H1 (cell line): ENCODE data around the gene LUZP1. TPM values are rescaled to one million over a fixed set of nuclear protein-coding genes. Genes with fewer than 3 reads are reported as not detected.

ENCODE experiments used
- CTCF ChIA-PET: fragments of 300-600 bp; sonication (Branson Sonifier 250); formaldehyde crosslinking; loops from one replicate; lab custom pipeline; 2021; ENCODE audit not compliant: partially characterized antibody; lab: Charles Lee
- POLR2A ChIA-PET: fragments of 300-600 bp; sonication (Branson Sonifier 250); formaldehyde crosslinking; loops from one replicate; lab custom pipeline; 2021; ENCODE audit warnings: inconsistent platforms; ENCODE audit not compliant: partially characterized antibody; lab: Charles Lee
- DNase-seq, 2 experiments: peaks; one replicate each; pipeline versions ENCODE4 v3.0.0 to v3.0.0-alpha.2; 2010 to 2022; ENCODE audit warnings: low spot score in 2 of 2, low read depth in 1 of 2, mixed read lengths in 1 of 2
- FAIRE-seq: peaks from 2 replicates; lab custom pipeline; 2011; peaks lifted over from hg19 to GRCh38; lab: Jason Lieb, UNC
- H2AFZ ChIP-seq: 2 replicates; pipeline ENCODE4 v1.8.1; 2012; ENCODE audit warnings: low read length, inconsistent platforms
- H2AK5ac ChIP-seq: 2 replicates; pipeline ENCODE4 v1.6.1; 2013; ENCODE audit warnings: low read depth, low read length
- H2BK120ac ChIP-seq: replicated peaks from 2 replicates; pipeline ENCODE3; 2013; ENCODE audit warnings: low read depth, low read length, inconsistent platforms
- H2BK12ac ChIP-seq: 2 replicates; pipeline ENCODE4 v1.6.1; 2013; ENCODE audit warnings: low read depth, low read length
- H2BK15ac ChIP-seq: 2 replicates; pipeline ENCODE4 v1.6.1; 2013; ENCODE audit warnings: low read length
- H2BK20ac ChIP-seq: 2 replicates; pipeline ENCODE4 v1.6.1; 2013; ENCODE audit warnings: low read length
- H2BK5ac ChIP-seq: 2 replicates; pipeline ENCODE4 v1.6.1; 2013; ENCODE audit warnings: low read depth, low read length
- H3K14ac ChIP-seq: 2 replicates; pipeline ENCODE4 v1.6.1; 2013; ENCODE audit warnings: inconsistent platforms; ENCODE audit not compliant: insufficient read length
- H3K18ac ChIP-seq: 2 replicates; pipeline ENCODE4 v1.6.1; 2013; ENCODE audit warnings: low read length; ENCODE audit errors: extremely low read depth
- H3K23ac ChIP-seq: 2 replicates; pipeline ENCODE4 v1.6.1; 2013; ENCODE audit warnings: inconsistent platforms; ENCODE audit not compliant: insufficient read length
- H3K23me2 ChIP-seq: 2 replicates; pipeline ENCODE4 v1.6.1; 2013; ENCODE audit warnings: low read depth, low read length
- H3K27ac ChIP-seq: 2 replicates; pipeline ENCODE4 v1.6.1; 2011; ENCODE audit warnings: low read depth, low read length, inconsistent platforms
- H3K27me3 ChIP-seq, 4 experiments: replicated peaks in 1 of 4; 1 replicate in 1 of 4; 2 replicates in 3 of 4; pipeline versions ENCODE4 v1.6.1 to v1.8.1; 2011 to 2013; ENCODE audit warnings: low read length in 3 of 4, mild to moderate bottlenecking in 3 of 4, inconsistent platforms in 2 of 4, mixed read lengths in 2 of 4, moderate library complexity in 1 of 4; ENCODE audit not compliant: control insufficient read depth in 3 of 4, insufficient read depth in 3 of 4; ENCODE audit errors: extremely low read depth in 1 of 4
- H3K36me3 ChIP-seq, 4 experiments: 2 replicates each; pipeline versions ENCODE4 v1.6.1 to v1.8.1; 2011 to 2013; ENCODE audit warnings: mild to moderate bottlenecking in 4 of 4, low read length in 3 of 4, moderate library complexity in 2 of 4, control low read depth in 1 of 4, inconsistent platforms in 1 of 4; ENCODE audit not compliant: insufficient read depth in 4 of 4, control insufficient read depth in 2 of 4
- H3K4ac ChIP-seq: replicated peaks from 2 replicates; pipeline ENCODE3; 2013; ENCODE audit warnings: low read length, low read depth, mixed read lengths, inconsistent platforms; ENCODE audit not compliant: insufficient read length
- H3K4me1 ChIP-seq, 4 experiments: replicated peaks in 1 of 4; 1 replicate in 1 of 4; 2 replicates in 3 of 4; pipeline versions ENCODE4 v1.6.1 to v1.8.1; 2011 to 2013; ENCODE audit warnings: low read length in 3 of 4, inconsistent platforms in 2 of 4, mixed read lengths in 1 of 4; ENCODE audit not compliant: insufficient read depth in 4 of 4, control insufficient read depth in 3 of 4
- H3K4me2 ChIP-seq, 2 experiments: 2 replicates each; pipeline versions ENCODE4 v1.6.1 to v1.8.1; 2011 to 2013; ENCODE audit warnings: low read depth in 2 of 2, low read length in 2 of 2, control low read depth in 1 of 2, inconsistent platforms in 1 of 2, mild to moderate bottlenecking in 1 of 2; ENCODE audit not compliant: insufficient read depth in 1 of 2
- H3K4me3 ChIP-seq, 4 experiments: fragments of 200-600, 300-600 bp in 1 of 4; sonication (generic), shearing (Covaris generic), sonication (Bioruptor Twin) in 1 of 4; 2 replicates each; pipeline versions ENCODE4 v1.5.1 to v1.8.1; 2011 to 2016; ENCODE audit warnings: low read length in 4 of 4, low read depth in 3 of 4, control low read depth in 2 of 4, inconsistent platforms in 2 of 4, mild to moderate bottlenecking in 2 of 4, mixed read lengths in 1 of 4, moderate library complexity in 1 of 4; ENCODE audit not compliant: insufficient read depth in 2 of 4; ENCODE audit errors: extremely low read depth in 1 of 4
- H3K56ac ChIP-seq: replicated peaks from 2 replicates; pipeline ENCODE3; 2013; ENCODE audit warnings: low read depth, mild to moderate bottlenecking, mixed read lengths, low read length, inconsistent platforms; ENCODE audit not compliant: insufficient read length
- H3K79me1 ChIP-seq: 2 replicates; pipeline ENCODE4 v1.6.1; 2013; ENCODE audit warnings: low read depth, low read length, control low read depth
- H3K79me2 ChIP-seq, 2 experiments: 2 replicates each; pipeline versions ENCODE4 v1.6.1 to v1.8.1; 2012 to 2013; ENCODE audit warnings: low read length in 2 of 2, mild to moderate bottlenecking in 2 of 2, inconsistent platforms in 1 of 2; ENCODE audit not compliant: insufficient read depth in 2 of 2, control insufficient read depth in 1 of 2
- H3K9ac ChIP-seq, 4 experiments: replicated peaks in 1 of 4; 1 replicate in 1 of 4; 2 replicates in 3 of 4; pipeline versions ENCODE4 v1.6.1 to v1.8.1; 2011 to 2013; ENCODE audit warnings: low read depth in 3 of 4, low read length in 3 of 4, control low read depth in 2 of 4, mild to moderate bottlenecking in 2 of 4, moderate library complexity in 2 of 4, inconsistent platforms in 1 of 4; ENCODE audit errors: extremely low read depth in 1 of 4
- H3K9me3 ChIP-seq, 2 experiments: 2 replicates each; pipeline versions ENCODE4 v1.6.1 to v1.8.1; 2012 to 2013; ENCODE audit warnings: mild to moderate bottlenecking in 2 of 2, moderate library complexity in 2 of 2, control low read depth in 1 of 2, inconsistent platforms in 1 of 2, low read depth in 1 of 2, low read length in 1 of 2, mixed read lengths in 1 of 2; ENCODE audit not compliant: insufficient read depth in 2 of 2
- H4K20me1 ChIP-seq, 2 experiments: replicated peaks in 1 of 2; 2 replicates each; pipeline versions ENCODE3 to v1.8.1; 2011 to 2013; ENCODE audit warnings: inconsistent platforms in 2 of 2, low read length in 2 of 2, mild to moderate bottlenecking in 1 of 2; ENCODE audit not compliant: insufficient read depth in 2 of 2, control insufficient read depth in 1 of 2
- H4K5ac ChIP-seq: 2 replicates; pipeline ENCODE4 v1.6.1; 2013; ENCODE audit warnings: low read length, low read depth, mixed read lengths, inconsistent platforms; ENCODE audit not compliant: insufficient read length
- H4K8ac ChIP-seq: 2 replicates; pipeline ENCODE4 v1.8.0; 2013; ENCODE audit warnings: mild to moderate bottlenecking, moderate library complexity, low read length, inconsistent platforms; ENCODE audit not compliant: insufficient read depth; ENCODE audit errors: extremely low read depth
- H4K91ac ChIP-seq: replicated peaks from 2 replicates; pipeline ENCODE3; 2013; ENCODE audit warnings: low read length, mixed read lengths, inconsistent platforms; ENCODE audit not compliant: insufficient read length
- GTF2F1 ChIP-seq: IDR thresholded peaks from 2 replicates; pipeline ENCODE4 v1.6.1; 2012; ENCODE audit warnings: low read depth, low read length, improper control_type of control experiment, borderline replicate concordance
- TBP ChIP-seq: IDR thresholded peaks from 2 replicates; pipeline ENCODE4 v1.6.1; 2011; ENCODE audit warnings: low read depth, low read length, improper control_type of control experiment
- TCF12 ChIP-seq: IDR thresholded peaks from 2 replicates; pipeline ENCODE4 v1.6.1; 2011; ENCODE audit warnings: low read depth, mild to moderate bottlenecking, low read length
- WGBS, 2 experiments: shearing (Covaris generic) in 1 of 2; methylation state at CpG; one replicate each; pipeline versions ENCODE4 v1.1.6 to v1.1.7; 2013 to 2015; ENCODE audit warnings: low lambda C conversion rate in 2 of 2, mixed read lengths in 2 of 2, inconsistent platforms in 1 of 2, low coverage in 1 of 2, missing lambda C conversion rate in 1 of 2; ENCODE audit not compliant: insufficient replicate concordance in 2 of 2, insufficient coverage in 1 of 2, insufficient read length in 1 of 2; ENCODE audit errors: extremely low coverage in 1 of 2, missing lambda C conversion rate in 1 of 2; 5-methylcytosine and 5-hydroxymethylcytosine counted together
- polyA plus RNA-seq, 7 experiments: library from polyadenylated mRNA; depleted of rRNA in 3 of 7; stranded (reverse) in 5 of 7; unstranded in 2 of 7; fragments of >200 nt in 5 of 7; fragments of 200-250 nt in 2 of 7; gene quantifications; 1 replicate in 5 of 7; 2 replicates in 1 of 7; 4 replicates in 1 of 7; pipeline versions ENCODE4 v1.2.1 to v1.2.3, GENCODE V29; 2011 to 2013; ENCODE audit warnings: missing spikeins in 2 of 7, mixed read lengths in 2 of 7
- total RNA-seq: library from RNA; stranded (reverse); fragmentation: NEBNext Ultra II Directional; extraction: Animal tissue kit (Norgen Biotek cat#: 25700); gene quantifications from 2 replicates; pipeline ENCODE4 v1.2.1, GENCODE V29; 2021

Gene LUZP1
- total and polyA plus RNA-seq, 2 of the 8 experiments (the other 6 are each of a cell fraction or from before 2014, with no cell fraction given) = 14.0 to 60.5 TPM

- H2AK5ac ChIP-seq = no peak overlapping the region
- CTCF ChIA-PET = interaction anchor here (0.6 to 1.8 kb wide), 7 partner anchors 8 to 61 kb away, joined by 3 to 7 read pairs (median 3); no protein-coding TSS in a partner anchor
- no peak overlapping the region for H3K4me2 ChIP-seq
- no peaks in the 10 kb centered on the region for H3K9me3 ChIP-seq
- no peak overlapping the region for H2BK120ac ChIP-seq
- no peak overlapping the region for H3K27ac ChIP-seq
- H3K23ac ChIP-seq = no peak overlapping the region
- no peak overlapping the region for H2BK20ac ChIP-seq
- H2BK15ac ChIP-seq = no peak overlapping the region
- H3K27me3 ChIP-seq = no peaks in the 10 kb centered on the region
- no peak overlapping the region for H2AFZ ChIP-seq
- H3K18ac ChIP-seq = no peak overlapping the region
- H3K36me3 ChIP-seq = no peaks in the 10 kb centered on the region
- no peak overlapping the region for H4K91ac ChIP-seq
- H3K9ac ChIP-seq = no peak overlapping the region
- POLR2A ChIA-PET = no interaction called here
- no peak overlapping the region for H4K8ac ChIP-seq
- H4K5ac ChIP-seq = no peak overlapping the region
- H3K14ac ChIP-seq = no peak overlapping the region
- FAIRE-seq = no peak
- H3K56ac ChIP-seq = no peak overlapping the region
- H4K20me1 ChIP-seq = peaks cover 4 to 6% of the 10 kb centered on the region in 2 experiments
- TF ChIP-seq TBP (no peak), GTF2F1 (no peak), TCF12 (no peak)
- TF ChIP-seq, all 59 proteins: peak for 0
- DNase-seq = no peak
- H3K23me2 ChIP-seq = no peaks in the 10 kb centered on the region; the same call in 1 of the 2 replicates
- peaks cover 2% of the 10 kb centered on the region for H3K79me1 ChIP-seq
- WGBS, 2 experiments = 93% methylated on average over 1 of the region's 1 CpG; no CpG with 5 or more reads in 1 of the 2 experiments
- H2BK12ac ChIP-seq = no peak overlapping the region
- no peak overlapping the region for H3K4ac ChIP-seq
- peaks cover 0 to 4% (median 2%) of the 10 kb centered on the region in 4 experiments; a peak in 2 of 7 replicates for H3K4me1 ChIP-seq
- peaks cover 0 to 85% of the 10 kb centered on the region in 2 experiments; a peak in 3 of 4 replicates for H3K79me2 ChIP-seq
- H3K4me3 ChIP-seq = no peak overlapping the region
- H2BK5ac ChIP-seq = no peak overlapping the region
Measured at GRCh38 chr1:23132033-23132432, 36.6 kb downstream of the LUZP1 start.
